HL-60 (cell line): ENCODE data around the gene TRO.

Source experiments
- GABPA ChIP-seq: IDR thresholded peaks from 2 replicates; pipeline ENCODE4 v1.6.1; 2012; ENCODE audit warnings: low read depth
- POLR2AphosphoS5 ChIP-seq: IDR thresholded peaks from 2 replicates; pipeline ENCODE4 v1.6.1; 2012; ENCODE audit warnings: low read depth
- SPI1 ChIP-seq: IDR thresholded peaks from 2 replicates; pipeline ENCODE4 v1.6.1; 2012; ENCODE audit warnings: low read depth, mild to moderate bottlenecking, borderline replicate concordance
- TF ChIP-seq, protein P1 (sequence below): IDR thresholded peaks from one replicate; pipeline ENCODE4 v1.5.1; 2011; ENCODE audit warnings: low read length, control low read depth, inconsistent platforms; ENCODE audit not compliant: insufficient read depth

DNA sequence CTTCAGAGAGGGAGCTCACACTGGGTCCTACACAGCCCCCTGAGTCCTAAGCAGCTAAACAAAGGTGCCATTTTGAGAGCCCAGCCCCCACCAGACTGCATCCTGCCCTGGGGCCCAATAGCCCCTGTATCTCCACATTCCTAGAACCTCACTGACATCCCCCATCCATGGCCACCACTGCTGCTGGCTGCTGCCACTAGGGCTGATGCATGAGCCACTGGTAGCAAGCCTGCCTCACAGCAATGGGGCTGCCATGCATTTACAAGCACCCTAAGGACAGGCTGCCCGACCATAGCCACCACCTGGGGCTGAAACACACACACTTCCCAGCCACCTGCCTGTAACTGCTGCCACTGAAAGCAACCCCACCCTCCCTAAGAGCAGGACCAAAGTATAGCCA is 26.5 kb upstream of the TRO start:
- TF ChIP-seq SPI1 (no peak), POLR2AphosphoS5 (no peak), GABPA (no peak)
- TF ChIP-seq, protein P1, sequence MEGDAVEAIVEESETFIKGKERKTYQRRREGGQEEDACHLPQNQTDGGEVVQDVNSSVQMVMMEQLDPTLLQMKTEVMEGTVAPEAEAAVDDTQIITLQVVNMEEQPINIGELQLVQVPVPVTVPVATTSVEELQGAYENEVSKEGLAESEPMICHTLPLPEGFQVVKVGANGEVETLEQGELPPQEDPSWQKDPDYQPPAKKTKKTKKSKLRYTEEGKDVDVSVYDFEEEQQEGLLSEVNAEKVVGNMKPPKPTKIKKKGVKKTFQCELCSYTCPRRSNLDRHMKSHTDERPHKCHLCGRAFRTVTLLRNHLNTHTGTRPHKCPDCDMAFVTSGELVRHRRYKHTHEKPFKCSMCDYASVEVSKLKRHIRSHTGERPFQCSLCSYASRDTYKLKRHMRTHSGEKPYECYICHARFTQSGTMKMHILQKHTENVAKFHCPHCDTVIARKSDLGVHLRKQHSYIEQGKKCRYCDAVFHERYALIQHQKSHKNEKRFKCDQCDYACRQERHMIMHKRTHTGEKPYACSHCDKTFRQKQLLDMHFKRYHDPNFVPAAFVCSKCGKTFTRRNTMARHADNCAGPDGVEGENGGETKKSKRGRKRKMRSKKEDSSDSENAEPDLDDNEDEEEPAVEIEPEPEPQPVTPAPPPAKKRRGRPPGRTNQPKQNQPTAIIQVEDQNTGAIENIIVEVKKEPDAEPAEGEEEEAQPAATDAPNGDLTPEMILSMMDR, result no peak
